Stimulated activated CD4-positive, alpha-beta T cell treated with anti-CD3 and anti-CD28 coated beads, TNF-alpha, amount 100 ng/mL, for 48 hours (primary cell): ENCODE results near the gene KCTD17.

Experiments used
- DNase-seq, 3 donors: peaks; one replicate each; pipeline ENCODE4 v3.0.0-alpha.2; 2020; ENCODE audit warnings: low read depth in 3 of 3

KCTD17 gene

GRCh38 chr22:37043209-37043827 is 8.2 kb upstream of the KCTD17 start:
- DNase-seq: no peak

GRCh38 chr22:37043828-37044538 is 7.6 kb upstream of the KCTD17 start:
- DNase-seq: peak in 2 of 3 donors; percentile 34 to 41

DNA sequence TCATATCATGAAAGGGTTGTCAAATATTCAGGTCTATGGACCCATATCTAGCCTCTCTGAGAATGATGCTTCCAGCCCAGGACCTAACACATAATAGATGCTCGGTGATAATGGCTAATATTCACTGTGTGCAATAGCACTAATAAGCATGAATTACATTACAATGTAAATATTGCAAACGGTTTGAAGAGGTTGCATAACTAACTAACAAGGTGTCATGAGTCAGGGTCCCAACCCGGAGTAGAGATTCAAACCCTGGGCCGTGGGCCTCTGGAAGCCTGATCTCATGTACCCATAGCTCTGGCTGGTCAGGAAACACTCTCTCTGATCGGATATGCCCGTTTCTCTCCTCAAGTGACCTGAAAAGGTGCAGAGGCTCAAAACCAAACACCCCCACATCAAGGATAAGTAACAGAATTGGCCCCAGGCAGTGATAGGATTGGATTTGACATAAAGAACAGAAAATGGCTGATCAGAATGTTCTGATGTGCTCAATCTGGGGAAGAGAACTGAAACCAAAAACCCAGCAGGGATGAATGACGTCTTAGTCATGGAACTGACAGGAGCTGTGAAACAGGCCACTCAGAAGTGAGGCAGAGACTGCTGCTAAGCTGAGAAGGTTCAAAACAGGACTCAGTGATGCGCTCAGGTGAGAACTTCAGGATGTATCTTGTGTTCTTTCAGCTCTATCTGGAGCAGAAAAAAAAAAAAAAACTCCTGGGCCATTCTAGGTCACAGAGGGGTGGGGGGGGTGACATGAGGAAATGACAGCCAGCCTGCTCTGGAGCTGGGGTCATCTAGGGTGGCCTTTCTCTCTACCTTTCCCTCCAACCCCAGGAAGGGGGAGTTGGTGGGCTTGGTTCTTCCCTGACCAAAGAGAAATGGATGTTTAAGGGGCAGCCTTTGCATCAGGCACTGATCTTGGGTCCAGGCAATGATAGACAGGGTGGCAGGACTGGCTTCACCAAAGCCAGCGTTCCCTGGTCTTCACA is 6.6 kb upstream of the KCTD17 start:
- DNase-seq: peak in 1 of 3 donors; percentile 24

GRCh38 chr22:37045958-37046357 is 5.6 kb upstream of the KCTD17 start:
- DNase-seq: no peak

GRCh38 chr22:37046589-37046988 is 5.0 kb upstream of the KCTD17 start:
- DNase-seq: no peak

DNA sequence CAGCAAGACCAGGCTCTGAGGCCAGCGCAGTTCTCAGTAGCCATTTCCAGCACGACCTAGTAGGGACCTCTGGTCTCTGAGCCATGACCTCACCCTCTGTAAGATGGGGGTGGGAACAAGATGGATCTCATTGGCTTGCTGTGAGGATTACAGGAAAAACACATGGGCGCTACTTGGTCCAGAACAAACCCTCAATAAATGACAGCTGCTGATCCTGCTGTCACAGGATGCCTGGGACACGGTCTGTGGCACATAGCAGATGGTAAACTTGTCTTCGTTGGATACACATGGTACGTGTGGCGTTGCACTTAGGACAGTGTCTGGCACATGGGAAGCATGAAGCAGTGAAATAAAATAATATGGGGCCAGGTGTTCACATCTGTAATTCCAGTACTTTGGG is 4.5 kb upstream of the KCTD17 start:
- no peak for DNase-seq

DNA sequence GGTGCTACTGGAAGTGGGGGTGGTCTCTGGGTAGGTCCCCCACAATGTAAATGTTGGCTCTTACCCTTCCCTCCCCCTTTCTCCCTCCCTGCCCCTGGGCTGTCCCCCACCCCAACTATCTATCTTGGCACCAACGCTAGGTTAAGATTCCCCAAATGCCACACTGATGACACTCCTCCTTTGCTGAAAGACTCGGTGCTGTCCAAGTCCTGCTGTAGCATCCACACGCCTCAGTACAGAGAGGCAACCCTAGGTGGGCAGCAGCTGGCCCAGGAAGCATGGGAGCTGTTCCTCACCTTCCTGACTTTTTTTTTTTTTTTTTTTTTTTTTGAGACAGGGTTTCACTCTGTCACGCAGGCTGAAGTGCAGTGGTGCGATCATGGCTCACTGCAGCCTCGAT is 3.4 kb upstream of the KCTD17 start:
- no peak for DNase-seq

DNA sequence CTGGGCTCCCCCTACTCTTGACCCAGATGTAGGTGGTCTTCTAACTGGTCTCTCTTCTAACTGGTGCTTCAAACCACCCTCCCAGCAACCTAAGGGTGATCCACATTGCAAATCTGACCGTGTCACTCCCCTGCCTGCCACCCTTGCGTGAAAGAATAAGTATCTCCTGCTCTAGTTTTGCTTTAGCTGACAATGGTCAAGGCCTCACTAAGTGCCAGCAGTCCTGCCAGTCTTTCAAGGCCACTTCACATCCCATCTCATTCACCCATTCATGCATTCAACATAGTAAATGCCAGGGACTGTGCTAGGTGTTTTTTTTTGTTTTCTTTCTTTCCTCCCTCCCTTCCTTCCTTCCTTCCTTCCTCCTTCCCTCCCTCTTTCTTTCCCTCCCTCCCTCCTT is 2.3 kb upstream of the KCTD17 start:
- DNase-seq: no peak

GRCh38 chr22:37050913-37051312 is 629 bp upstream of the KCTD17 start:
- no peak for DNase-seq

DNA sequence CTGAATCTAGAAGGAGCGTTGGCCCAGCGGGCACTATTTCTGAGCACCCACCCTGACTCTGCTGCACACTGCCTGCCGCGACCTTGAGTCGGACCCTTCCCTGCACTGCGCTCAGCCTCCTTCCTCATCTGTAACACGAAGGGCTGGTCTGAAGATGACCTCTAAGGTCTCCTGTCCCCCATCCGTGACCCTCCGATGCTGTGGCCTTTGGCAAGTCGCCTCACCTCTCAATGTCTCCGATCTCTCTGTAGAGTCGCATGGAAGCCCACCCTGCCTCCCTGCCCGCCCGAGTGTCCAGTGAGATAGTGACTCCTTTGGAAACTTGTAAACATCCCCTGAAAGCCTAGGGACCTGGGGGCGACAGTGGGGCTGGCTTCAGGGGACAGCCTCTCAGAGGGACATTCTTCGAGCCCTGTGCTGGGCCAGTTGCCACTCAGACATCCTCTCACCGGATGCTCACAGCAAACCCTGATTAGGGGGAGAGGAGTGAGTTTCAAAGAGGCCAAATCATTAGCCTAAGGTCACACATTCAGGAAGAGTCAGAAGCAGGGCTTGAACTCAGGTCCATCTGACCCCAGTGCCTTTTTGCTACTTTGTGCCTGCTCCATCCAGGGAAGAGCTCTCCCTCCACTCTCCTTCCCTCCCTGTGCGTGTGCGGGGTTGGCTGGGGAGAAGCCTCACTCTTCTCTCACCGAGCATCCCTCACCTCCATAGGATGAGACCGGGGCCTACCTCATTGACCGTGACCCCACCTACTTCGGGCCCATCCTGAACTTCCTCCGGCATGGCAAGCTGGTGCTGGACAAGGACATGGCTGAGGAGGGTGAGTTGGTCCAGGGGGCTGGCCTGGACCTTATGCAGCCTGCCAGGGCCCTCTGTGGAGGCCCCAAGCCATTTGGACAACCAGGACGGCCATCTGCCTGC is 1.1 kb downstream of the KCTD17 start:
- no peak for DNase-seq

- no peak for DNase-seq
Observed at GRCh38 chr22:37053310-37054055, 1.9 kb downstream of the KCTD17 start.

DNA sequence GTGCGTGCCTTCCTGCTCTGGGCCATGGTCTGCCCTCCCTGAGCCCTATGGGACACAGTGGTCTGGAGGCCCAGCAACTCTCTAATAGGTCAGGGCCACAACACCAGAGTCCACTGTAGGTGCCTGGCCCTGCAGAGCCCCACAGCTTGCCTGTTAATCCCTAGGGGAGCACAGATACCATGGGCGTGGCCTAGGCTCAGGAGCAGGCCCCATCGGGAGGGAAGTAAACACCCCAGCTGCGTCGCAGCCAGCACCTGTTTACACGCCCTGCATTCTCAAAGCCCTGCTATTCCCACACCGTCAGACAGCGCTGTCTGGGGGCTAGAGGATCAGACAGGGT is 2.5 kb downstream of the KCTD17 start:
- no peak for DNase-seq

- no peak for DNase-seq
Observed at GRCh38 chr22:37054600-37055365, 3.2 kb downstream of the KCTD17 start.

DNA sequence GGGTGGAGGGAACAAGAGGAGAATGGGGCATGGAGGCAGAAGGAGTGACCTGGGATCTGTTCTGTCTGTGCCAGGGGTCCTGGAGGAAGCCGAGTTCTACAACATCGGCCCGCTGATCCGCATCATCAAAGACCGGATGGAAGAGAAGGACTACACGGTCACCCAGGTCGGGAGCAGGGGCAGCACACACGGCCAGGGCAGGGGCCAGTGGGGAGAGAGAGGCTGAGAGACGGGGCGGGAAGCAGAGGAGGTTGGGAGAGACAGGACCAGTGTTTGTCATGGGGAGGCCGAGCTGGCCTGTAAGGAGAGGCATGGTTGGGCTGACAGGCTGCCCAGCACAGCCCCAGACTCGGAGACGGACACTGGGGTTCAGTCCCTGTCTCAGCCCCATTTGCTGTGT is 4.7 kb downstream of the KCTD17 start:
- DNase-seq: no peak

DNA sequence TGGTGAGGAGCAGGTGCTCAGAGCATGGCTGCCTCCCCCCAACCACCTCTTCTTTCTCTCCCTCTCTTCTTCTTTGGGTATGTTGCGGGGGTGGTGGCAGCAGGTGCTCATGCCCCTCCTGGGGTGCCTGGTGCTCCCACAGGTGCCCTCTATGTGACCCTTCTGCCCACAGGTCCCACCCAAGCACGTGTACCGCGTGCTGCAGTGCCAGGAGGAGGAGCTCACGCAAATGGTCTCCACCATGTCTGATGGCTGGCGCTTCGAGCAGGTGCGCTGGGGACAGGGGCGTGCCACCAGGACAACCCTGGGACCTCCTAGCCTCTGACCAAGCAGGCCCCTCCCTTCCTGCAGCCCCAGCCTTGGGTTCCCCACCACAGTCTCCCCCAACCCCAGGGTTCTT is 5.7 kb downstream of the KCTD17 start:
- DNase-seq: no peak

GRCh38 chr22:37057796-37058510 is 6.4 kb downstream of the KCTD17 start:
- no peak for DNase-seq

GRCh38 chr22:37058917-37059701 is 7.6 kb downstream of the KCTD17 start:
- no peak for DNase-seq

GRCh38 chr22:37059876-37060449 is 8.4 kb downstream of the KCTD17 start:
- no peak for DNase-seq
